Endothelial cell of umbilical vein (primary cell): ENCODE measurements around the gene KCNMB2. TPM values are rescaled to one million over a fixed set of nuclear protein-coding genes. Genes with fewer than 3 reads are reported as not detected.

ENCODE experiments used
- BruUV-seq: library from RNA; stranded (reverse); fragments of 400-500 nt; replicated peaks from 2 replicates; lab custom pipeline; 2021; lab: Mats Ljungman, UMichigan
- CTCF ChIA-PET: fragments of 300-600, 350-600 bp; sonication (Branson Sonifier 250); formaldehyde crosslinking; loops from one replicate; lab custom pipeline; 2021; ENCODE audit warnings: antibody characterized with exemption, inconsistent platforms; lab: Charles Lee
- POLR2A ChIA-PET: fragments of 300-600, 350-600 bp; sonication (Branson Sonifier 250); formaldehyde crosslinking; loops from one replicate; lab custom pipeline; 2021; ENCODE audit warnings: antibody characterized with exemption, inconsistent platforms; lab: Charles Lee
- DNase-seq: peaks from one replicate; pipeline ENCODE4 v3.0.0-alpha.2; 2011; ENCODE audit warnings: low read depth, low spot score
- FAIRE-seq: peaks from 2 replicates; lab custom pipeline; 2011; peaks lifted over from hg19 to GRCh38; lab: Jason Lieb, UNC
- H2AFZ ChIP-seq: 2 replicates; pipeline ENCODE4 v1.6.0; 2012; ENCODE audit warnings: low read depth, low read length, control low read depth, inconsistent platforms
- H3K27ac ChIP-seq: 2 replicates; pipeline ENCODE4 v1.5.1; 2011; ENCODE audit warnings: low read depth, mild to moderate bottlenecking, control low read depth, low read length, moderate library complexity; ENCODE audit not compliant: insufficient read depth
- H3K27me3 ChIP-seq, 2 experiments: 2 replicates each; pipeline versions ENCODE4 v1.6.0 to v1.6.1; 2011; ENCODE audit warnings: low read length in 2 of 2, mixed read lengths in 1 of 2; ENCODE audit not compliant: control insufficient read depth in 2 of 2, insufficient read depth in 2 of 2
- H3K36me3 ChIP-seq, 2 experiments: 2 replicates in 1 of 2; 3 replicates in 1 of 2; pipeline ENCODE4 v1.5.1; 2011; ENCODE audit warnings: low read length in 2 of 2, mild to moderate bottlenecking in 1 of 2, moderate library complexity in 1 of 2; ENCODE audit not compliant: control insufficient read depth in 2 of 2, insufficient read depth in 2 of 2; ENCODE audit errors: extremely low read depth in 1 of 2
- H3K4me1 ChIP-seq: 3 replicates; pipeline ENCODE4 v1.5.1; 2011; ENCODE audit warnings: mild to moderate bottlenecking, low read length; ENCODE audit not compliant: control insufficient read depth, insufficient read depth; ENCODE audit errors: extremely low read depth
- H3K4me2 ChIP-seq: 2 replicates; pipeline ENCODE4 v1.6.1; 2011; ENCODE audit warnings: low read length, control low read depth, mixed read lengths; ENCODE audit not compliant: insufficient read depth
- H3K4me3 ChIP-seq, 3 experiments: fragments of 200-600 bp in 1 of 3; sonication (generic), shearing (Covaris generic) in 1 of 3; replicated peaks in 1 of 3; 2 replicates each; pipeline ENCODE4 v1.5.1; 2011 to 2016; ENCODE audit warnings: control low read depth in 3 of 3, low read length in 3 of 3, mild to moderate bottlenecking in 2 of 3, inconsistent platforms in 1 of 3, low read depth in 1 of 3, moderate library complexity in 1 of 3; ENCODE audit not compliant: insufficient read depth in 1 of 3
- H3K79me2 ChIP-seq: 2 replicates; pipeline ENCODE4 v1.6.0; 2012; ENCODE audit warnings: low read length, inconsistent platforms; ENCODE audit not compliant: control insufficient read depth, insufficient read depth
- H3K9ac ChIP-seq: replicated peaks from 2 replicates; pipeline ENCODE3; 2011; ENCODE audit warnings: low read length, control low read depth; ENCODE audit not compliant: insufficient read depth; ENCODE audit errors: extremely low read depth
- H3K9me1 ChIP-seq: replicated peaks from 3 replicates; pipeline ENCODE4 v1.6.0; 2011; ENCODE audit warnings: mild to moderate bottlenecking, low read length; ENCODE audit not compliant: control insufficient read depth, insufficient read depth; ENCODE audit errors: extremely low read depth
- H3K9me3 ChIP-seq: replicated peaks from 2 replicates; pipeline ENCODE4 v1.5.1; 2012; ENCODE audit warnings: low read length, inconsistent platforms; ENCODE audit not compliant: control insufficient read depth, insufficient read depth
- H4K20me1 ChIP-seq: replicated peaks from 2 replicates; pipeline ENCODE3; 2011; ENCODE audit warnings: mild to moderate bottlenecking, low read length; ENCODE audit not compliant: control insufficient read depth, insufficient read depth; ENCODE audit errors: extremely low read depth
- EZH2 ChIP-seq: IDR thresholded peaks from 2 replicates; pipeline ENCODE4 v1.6.1; 2012; ENCODE audit warnings: borderline replicate concordance, low read depth, mild to moderate bottlenecking, moderate library complexity, low read length, inconsistent platforms; ENCODE audit not compliant: severe bottlenecking
- FOS ChIP-seq: IDR thresholded peaks from 2 replicates; pipeline ENCODE4 v1.6.1; 2011; ENCODE audit warnings: mild to moderate bottlenecking, low read length, moderate library complexity, borderline replicate concordance; ENCODE audit not compliant: insufficient read depth
- GATA2 ChIP-seq: IDR thresholded peaks from 2 replicates; pipeline ENCODE4 v1.7.0; 2011; ENCODE audit warnings: low read depth, mild to moderate bottlenecking, moderate library complexity, mixed read lengths, low read length; ENCODE audit not compliant: insufficient read length, insufficient read depth
- JUN ChIP-seq: IDR thresholded peaks from 2 replicates; pipeline ENCODE4 v1.6.1; 2011; ENCODE audit warnings: borderline replicate concordance, low read depth; ENCODE audit not compliant: insufficient read length, insufficient read depth
- MYC ChIP-seq: IDR thresholded peaks from one replicate; pipeline ENCODE4 v1.6.1; 2011; ENCODE audit warnings: mild to moderate bottlenecking, low read depth, low read length
- POLR2A ChIP-seq: IDR thresholded peaks from 2 replicates; pipeline ENCODE4 v1.6.1; 2012; ENCODE audit warnings: low read depth, mild to moderate bottlenecking, control low read depth, low read length
- POLR2AphosphoS5 ChIP-seq: IDR thresholded peaks from 2 replicates; pipeline ENCODE4 v1.6.1; 2012; ENCODE audit warnings: low read depth, mild to moderate bottlenecking, control low read depth, low read length, moderate library complexity; ENCODE audit not compliant: insufficient read depth
- dilution Hi-C: fragments of 300-500 bp; cut with MboI; formaldehyde crosslinking; loops from one replicate; pipeline ENCODE4 v1.15.0; 2019; ENCODE audit warnings: low sequenced_read_pairs; ENCODE audit not compliant: extremely low pct_ligation_motif_present
- intact Hi-C: fragments of 100-400 bp; cut with micrococcal nuclease; formaldehyde crosslinking; loops from one replicate; pipeline ENCODE4 v1.10.0; 2022
- polyA plus RNA-seq, 4 experiments: library from polyadenylated mRNA; depleted of rRNA in 3 of 4; stranded (reverse) in 3 of 4; unstranded in 1 of 4; fragments of >200 nt; gene quantifications; 2 replicates each; pipeline versions ENCODE4 v1.2.1 to v1.2.3, GENCODE V29; 2011 to 2012; ENCODE audit warnings: missing spikeins in 1 of 4
- total RNA-seq: library from RNA; stranded (reverse); gene quantifications from 2 replicates; pipeline ENCODE4 v1.2.3, GENCODE V29; 2021
- TF ChIP-seq, protein P1 (sequence below), 2 donors: IDR thresholded peaks; 1 replicate in 1 of 2; 2 replicates in 1 of 2; pipeline ENCODE4 v1.5.1; 2011; ENCODE audit warnings: low read length in 2 of 2, mild to moderate bottlenecking in 2 of 2, moderate library complexity in 2 of 2, control low read depth in 1 of 2, inconsistent platforms in 1 of 2, low read depth in 1 of 2; ENCODE audit not compliant: insufficient read depth in 1 of 2; ENCODE audit errors: extremely low read depth in 1 of 2
- TF ChIP-seq, protein P2 (sequence below): IDR thresholded peaks from 2 replicates; pipeline ENCODE4 v1.6.1; 2011; ENCODE audit not compliant: insufficient read depth, insufficient read length

The KCNMB2 gene
- total and polyA plus RNA-seq, 2 donors (not counting 3 experiments of a cell fraction or from before 2014, with no cell fraction given): not detected

DNA sequence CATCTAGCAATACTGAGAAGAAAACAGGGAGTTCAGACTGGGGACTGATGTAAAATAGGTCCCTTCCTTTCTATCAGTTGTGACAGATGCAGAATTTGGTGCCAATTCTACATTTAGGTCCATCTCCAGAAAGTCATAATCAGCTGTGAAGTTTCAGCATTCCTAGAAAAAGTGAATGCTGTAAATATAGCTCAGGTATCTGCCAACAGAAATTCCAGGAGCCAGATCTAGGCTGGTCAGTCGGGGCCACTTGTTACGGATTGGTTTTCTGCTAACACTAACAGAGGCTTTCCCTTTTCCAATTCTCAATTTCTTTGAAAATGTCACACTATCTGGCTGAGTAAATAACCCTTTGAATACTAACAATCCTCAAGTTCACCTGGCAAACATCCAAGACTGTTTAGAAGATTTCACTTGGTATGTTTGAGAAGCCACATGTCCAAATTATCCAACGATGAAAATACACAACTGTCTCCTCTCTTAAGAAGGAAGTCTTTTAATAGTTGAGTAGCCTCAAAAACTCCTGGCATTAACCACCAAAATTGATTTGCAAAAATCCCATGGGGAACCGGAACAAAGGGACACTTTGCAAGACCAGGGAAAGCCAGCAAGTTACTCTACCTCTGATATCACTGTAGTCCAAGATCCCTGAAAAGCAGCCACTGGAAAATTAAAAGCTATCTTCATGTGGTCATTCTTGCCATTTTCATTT lies 313.1 kb downstream of the KCNMB2 start:
- BruUV-seq: no TSS peak
- FAIRE-seq: no peak

More for the DNA sequence above, 313.1 kb downstream of the KCNMB2 start:
- Histone ChIP-seq H2AFZ (no peak overlapping the region), H3K4me2 (no peak overlapping the region), H3K36me3 (no peaks in the 10 kb centered on the region), H3K27ac (no peak overlapping the region), H3K4me3 (no peak overlapping the region), H3K79me2 (no peaks in the 10 kb centered on the region), H3K9ac (no peak overlapping the region), H3K4me1 (no peaks in the 10 kb centered on the region), H3K27me3 (no peaks in the 10 kb centered on the region), H4K20me1 (no peaks in the 10 kb centered on the region), H3K9me1 (no peaks in the 10 kb centered on the region), H3K9me3 (no peaks in the 10 kb centered on the region)
- ChIA-PET CTCF (no interaction called here), POLR2A (no interaction called here)
- dilution Hi-C loops: no loop called here
- no peak for DNase-seq
- intact Hi-C loops: no loop called here
- TF ChIP-seq POLR2A (no peak), POLR2AphosphoS5 (no peak), MYC (no peak), GATA2 (no peak), EZH2 (no peak), JUN (no peak), FOS (no peak)
- TF ChIP-seq, protein P1, sequence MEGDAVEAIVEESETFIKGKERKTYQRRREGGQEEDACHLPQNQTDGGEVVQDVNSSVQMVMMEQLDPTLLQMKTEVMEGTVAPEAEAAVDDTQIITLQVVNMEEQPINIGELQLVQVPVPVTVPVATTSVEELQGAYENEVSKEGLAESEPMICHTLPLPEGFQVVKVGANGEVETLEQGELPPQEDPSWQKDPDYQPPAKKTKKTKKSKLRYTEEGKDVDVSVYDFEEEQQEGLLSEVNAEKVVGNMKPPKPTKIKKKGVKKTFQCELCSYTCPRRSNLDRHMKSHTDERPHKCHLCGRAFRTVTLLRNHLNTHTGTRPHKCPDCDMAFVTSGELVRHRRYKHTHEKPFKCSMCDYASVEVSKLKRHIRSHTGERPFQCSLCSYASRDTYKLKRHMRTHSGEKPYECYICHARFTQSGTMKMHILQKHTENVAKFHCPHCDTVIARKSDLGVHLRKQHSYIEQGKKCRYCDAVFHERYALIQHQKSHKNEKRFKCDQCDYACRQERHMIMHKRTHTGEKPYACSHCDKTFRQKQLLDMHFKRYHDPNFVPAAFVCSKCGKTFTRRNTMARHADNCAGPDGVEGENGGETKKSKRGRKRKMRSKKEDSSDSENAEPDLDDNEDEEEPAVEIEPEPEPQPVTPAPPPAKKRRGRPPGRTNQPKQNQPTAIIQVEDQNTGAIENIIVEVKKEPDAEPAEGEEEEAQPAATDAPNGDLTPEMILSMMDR (IDR thresholded peaks at IDR 0.05; ENCODE audit: extremely low read depth in 1 of 2, insufficient read depth in 1 of 2, low read depth in 1 of 2, low read length in 2 of 2): no peak
- TF ChIP-seq, protein P2, sequence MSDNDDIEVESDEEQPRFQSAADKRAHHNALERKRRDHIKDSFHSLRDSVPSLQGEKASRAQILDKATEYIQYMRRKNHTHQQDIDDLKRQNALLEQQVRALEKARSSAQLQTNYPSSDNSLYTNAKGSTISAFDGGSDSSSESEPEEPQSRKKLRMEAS: no peak
